HEK293 (cell line): ENCODE data around the gene SPTLC2.

ENCODE experiments used
- CTCF ChIA-PET: fragments of 350-600 bp; formaldehyde crosslinking; extraction: SDS; loops from one replicate; lab custom pipeline; 2021; ENCODE audit warnings: antibody characterized with exemption; lab: Yijun Ruan, JAX
- POLR2A ChIA-PET: fragments of 300-600 bp; formaldehyde crosslinking; extraction: SDS; loops from one replicate; lab custom pipeline; 2020; ENCODE audit warnings: antibody characterized with exemption, inconsistent platforms; lab: Yijun Ruan, JAX
- H3K27ac ChIP-seq: fragments of 200-500 bp; sonication (Bioruptor generic); 2 replicates; pipeline ENCODE4 v1.5.1; 2014; ENCODE audit warnings: low read depth, low read length, control low read depth, inconsistent platforms; ENCODE audit errors: extremely low read depth
- H3K36me3 ChIP-seq, 2 experiments: fragments of 200-500 bp in 1 of 2; sonication (Bioruptor generic) in 1 of 2; 1 replicate in 1 of 2; 2 replicates in 1 of 2; pipeline ENCODE4 v1.5.1; 2014 to 2017; ENCODE audit warnings: inconsistent platforms in 2 of 2, low read length in 2 of 2; ENCODE audit not compliant: control insufficient read depth in 2 of 2, insufficient read depth in 1 of 2
- H3K4me1 ChIP-seq: fragments of 200-500 bp; sonication (Bioruptor generic); 2 replicates; pipeline ENCODE4 v1.5.1; 2014; ENCODE audit warnings: mild to moderate bottlenecking, low read length, inconsistent platforms; ENCODE audit not compliant: control insufficient read depth, insufficient read depth
- H3K4me3 ChIP-seq: 2 replicates; pipeline ENCODE4 v1.5.1; 2011; ENCODE audit warnings: low read depth, mild to moderate bottlenecking, control low read depth, low read length, moderate library complexity
- H3K9me3 ChIP-seq: fragments of 200-500 bp; sonication (Bioruptor generic); 2 replicates; pipeline ENCODE4 v1.5.1; 2014; ENCODE audit warnings: low read depth, low read length, inconsistent platforms; ENCODE audit not compliant: control insufficient read depth, insufficient read depth
- KLF16 ChIP-seq: fragments of 450-650 bp; formaldehyde crosslinking; IDR thresholded peaks from 2 replicates; pipeline ENCODE4 v1.5.1; 2017; ENCODE audit warnings: missing biosample characterization, missing genetic modification characterization
- KLF8 ChIP-seq: fragments of 450-650 bp; formaldehyde crosslinking; IDR thresholded peaks from 2 replicates; pipeline ENCODE4 v1.5.1; 2016; ENCODE audit warnings: missing biosample characterization, missing genetic modification characterization
- OVOL3 ChIP-seq: fragments of 450-650 bp; formaldehyde crosslinking; IDR thresholded peaks from 2 replicates; pipeline ENCODE4 v1.5.1; 2016; ENCODE audit warnings: missing biosample characterization, missing genetic modification characterization
- PRDM1 ChIP-seq: fragments of 450-650 bp; formaldehyde crosslinking; IDR thresholded peaks from 2 replicates; pipeline ENCODE4; 2016; ENCODE audit warnings: missing biosample characterization, missing genetic modification characterization
- TCF7L2 ChIP-seq: IDR thresholded peaks from 2 replicates; pipeline ENCODE4 v1.6.1; 2011; ENCODE audit warnings: low read depth, mild to moderate bottlenecking, inconsistent platforms, low read length, moderate library complexity, borderline replicate concordance
- ZBTB1 ChIP-seq: fragments of 450-650 bp; formaldehyde crosslinking; IDR thresholded peaks from 2 replicates; pipeline ENCODE4 v1.5.1; 2016; ENCODE audit warnings: missing biosample characterization, missing genetic modification characterization
- ZBTB7A ChIP-seq: fragments of 450-650 bp; formaldehyde crosslinking; IDR thresholded peaks from 2 replicates; pipeline ENCODE4 v1.5.1; 2016; ENCODE audit warnings: low read depth, missing biosample characterization, missing genetic modification characterization
- ZEB2 ChIP-seq: fragments of 450-650 bp; formaldehyde crosslinking; IDR thresholded peaks from 2 replicates; pipeline ENCODE4 v1.5.1; 2016; ENCODE audit warnings: missing biosample characterization, missing genetic modification characterization
- ZFP41 ChIP-seq: fragments of 450-650 bp; formaldehyde crosslinking; IDR thresholded peaks from 2 replicates; pipeline ENCODE4 v1.5.1; 2016; ENCODE audit warnings: missing biosample characterization, missing genetic modification characterization, borderline replicate concordance
- ZNF114 ChIP-seq: fragments of 450-650 bp; formaldehyde crosslinking; IDR thresholded peaks from 2 replicates; pipeline ENCODE4 v1.5.0; 2017; ENCODE audit warnings: missing biosample characterization, missing genetic modification characterization
- ZNF140 ChIP-seq: fragments of 450-650 bp; formaldehyde crosslinking; IDR thresholded peaks from 2 replicates; pipeline ENCODE4 v1.5.1; 2016; ENCODE audit warnings: missing biosample characterization, missing genetic modification characterization
- ZNF202 ChIP-seq: fragments of 450-650 bp; formaldehyde crosslinking; IDR thresholded peaks from 2 replicates; pipeline ENCODE4 v1.5.1; 2016; ENCODE audit warnings: missing biosample characterization, missing genetic modification characterization, borderline replicate concordance
- ZNF324 ChIP-seq: fragments of 450-650 bp; formaldehyde crosslinking; IDR thresholded peaks from 2 replicates; pipeline ENCODE4 v1.5.1; 2016; ENCODE audit warnings: missing biosample characterization, missing genetic modification characterization
- ZNF37A ChIP-seq: fragments of 450-650 bp; IDR thresholded peaks from 2 replicates; pipeline ENCODE4 v1.5.1; 2018; ENCODE audit warnings: missing biosample characterization, missing genetic modification characterization
- ZNF501 ChIP-seq: fragments of 450-650 bp; formaldehyde crosslinking; IDR thresholded peaks from 2 replicates; pipeline ENCODE4 v1.5.1; 2016; ENCODE audit warnings: missing biosample characterization, missing genetic modification characterization
- TF ChIP-seq, protein P1 (sequence below): fragments of 450-650 bp; formaldehyde crosslinking; IDR thresholded peaks from 2 replicates; pipeline ENCODE4 v1.5.1; 2017; ENCODE audit warnings: missing biosample characterization, mild to moderate bottlenecking, missing genetic modification characterization, moderate library complexity
- TF ChIP-seq, protein P2 (sequence below): fragments of 450-650 bp; formaldehyde crosslinking; IDR thresholded peaks from 2 replicates; pipeline ENCODE4 v1.5.1; 2016; ENCODE audit warnings: missing biosample characterization, missing genetic modification characterization
- TF ChIP-seq, protein P3 (sequence below): fragments of 450-650 bp; formaldehyde crosslinking; IDR thresholded peaks from 2 replicates; pipeline ENCODE4 v1.5.1; 2016; ENCODE audit warnings: missing biosample characterization, missing genetic modification characterization
- TF ChIP-seq, protein P4 (sequence below): fragments of 450-650 bp; formaldehyde crosslinking; IDR thresholded peaks from 2 replicates; pipeline ENCODE4 v1.5.1; 2016; ENCODE audit warnings: missing biosample characterization, missing genetic modification characterization
- TF ChIP-seq, protein P5 (sequence below): fragments of 450-650 bp; formaldehyde crosslinking; IDR thresholded peaks from 2 replicates; pipeline ENCODE4 v1.5.1; 2016; ENCODE audit warnings: missing biosample characterization, missing genetic modification characterization
- TF ChIP-seq, protein P6 (sequence below): fragments of 450-650 bp; formaldehyde crosslinking; conservative IDR thresholded peaks from 2 replicates; pipeline ENCODE4 v1.5.1; 2016; ENCODE audit warnings: low read depth, missing biosample characterization, missing genetic modification characterization

SPTLC2 gene

DNA sequence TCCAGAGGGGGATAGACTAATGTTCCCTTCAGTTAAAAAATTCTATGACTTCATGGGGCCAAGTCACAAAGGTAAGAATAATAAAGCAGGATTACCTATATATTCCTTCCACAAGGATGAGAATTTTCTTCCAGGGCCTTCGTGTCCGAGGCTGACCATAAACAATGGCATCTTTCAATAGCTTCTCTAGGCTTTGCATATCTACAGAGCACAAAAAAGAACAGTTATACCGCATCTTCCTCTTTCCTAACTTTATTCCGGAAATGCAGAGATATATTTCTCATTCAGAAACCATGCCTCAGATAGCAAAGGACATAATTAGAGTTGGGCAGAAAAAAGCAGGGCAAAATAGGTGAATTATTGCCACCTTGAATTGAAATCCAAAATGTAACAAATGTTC is 59.5 kb downstream of the SPTLC2 start:
- Histone ChIP-seq H3K36me3 (peaks cover 36 to 39% of the 10 kb centered on the region in 2 experiments), H3K4me3 (no peak overlapping the region), H3K27ac (no peak overlapping the region), H3K9me3 (no peaks in the 10 kb centered on the region), H3K4me1 (no peaks in the 10 kb centered on the region)
- TF ChIP-seq ZNF202 (tag by site-specific recombination) (no peak), ZBTB7A (tag by site-specific recombination) (no peak), ZBTB1 (tag by site-specific recombination) (no peak), PRDM1 (no peak), ZNF37A (tag by site-specific recombination) (no peak), ZFP41 (tag by site-specific recombination) (no peak), ZEB2 (tag by site-specific recombination) (no peak)
- TF ChIP-seq, protein P1, sequence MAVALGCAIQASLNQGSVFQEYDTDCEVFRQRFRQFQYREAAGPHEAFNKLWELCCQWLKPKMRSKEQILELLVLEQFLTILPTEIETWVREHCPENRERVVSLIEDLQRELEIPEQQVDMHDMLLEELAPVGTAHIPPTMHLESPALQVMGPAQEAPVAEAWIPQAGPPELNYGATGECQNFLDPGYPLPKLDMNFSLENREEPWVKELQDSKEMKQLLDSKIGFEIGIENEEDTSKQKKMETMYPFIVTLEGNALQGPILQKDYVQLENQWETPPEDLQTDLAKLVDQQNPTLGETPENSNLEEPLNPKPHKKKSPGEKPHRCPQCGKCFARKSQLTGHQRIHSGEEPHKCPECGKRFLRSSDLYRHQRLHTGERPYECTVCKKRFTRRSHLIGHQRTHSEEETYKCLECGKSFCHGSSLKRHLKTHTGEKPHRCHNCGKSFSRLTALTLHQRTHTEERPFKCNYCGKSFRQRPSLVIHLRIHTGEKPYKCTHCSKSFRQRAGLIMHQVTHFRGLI (tag by site-specific recombination), result no peak
- TF ChIP-seq, protein P2, sequence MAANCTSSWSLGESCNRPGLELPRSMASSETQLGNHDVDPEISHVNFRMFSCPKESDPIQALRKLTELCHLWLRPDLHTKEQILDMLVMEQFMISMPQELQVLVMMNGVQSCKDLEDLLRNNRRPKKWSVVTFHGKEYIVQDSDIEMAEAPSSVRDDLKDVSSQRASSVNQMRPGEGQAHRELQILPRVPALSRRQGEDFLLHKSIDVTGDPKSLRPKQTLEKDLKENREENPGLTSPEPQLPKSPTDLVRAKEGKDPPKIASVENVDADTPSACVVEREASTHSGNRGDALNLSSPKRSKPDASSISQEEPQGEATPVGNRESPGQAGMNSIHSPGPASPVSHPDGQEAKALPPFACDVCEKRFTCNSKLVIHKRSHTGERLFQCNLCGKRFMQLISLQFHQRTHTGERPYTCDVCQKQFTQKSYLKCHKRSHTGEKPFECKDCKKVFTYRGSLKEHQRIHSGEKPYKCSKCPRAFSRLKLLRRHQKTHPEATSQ (tag by site-specific recombination), result no peak
- TF ChIP-seq, protein P3, sequence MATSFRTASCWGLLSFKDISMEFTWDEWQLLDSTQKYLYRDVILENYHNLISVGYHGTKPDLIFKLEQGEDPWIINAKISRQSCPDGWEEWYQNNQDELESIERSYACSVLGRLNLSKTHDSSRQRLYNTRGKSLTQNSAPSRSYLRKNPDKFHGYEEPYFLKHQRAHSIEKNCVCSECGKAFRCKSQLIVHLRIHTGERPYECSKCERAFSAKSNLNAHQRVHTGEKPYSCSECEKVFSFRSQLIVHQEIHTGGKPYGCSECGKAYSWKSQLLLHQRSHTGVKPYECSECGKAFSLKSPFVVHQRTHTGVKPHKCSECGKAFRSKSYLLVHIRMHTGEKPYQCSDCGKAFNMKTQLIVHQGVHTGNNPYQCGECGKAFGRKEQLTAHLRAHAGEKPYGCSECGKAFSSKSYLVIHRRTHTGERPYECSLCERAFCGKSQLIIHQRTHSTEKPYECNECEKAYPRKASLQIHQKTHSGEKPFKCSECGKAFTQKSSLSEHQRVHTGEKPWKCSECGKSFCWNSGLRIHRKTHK (tag by site-specific recombination), result no peak
- ChIA-PET CTCF (no interaction called here), POLR2A (no interaction called here)

DNA sequence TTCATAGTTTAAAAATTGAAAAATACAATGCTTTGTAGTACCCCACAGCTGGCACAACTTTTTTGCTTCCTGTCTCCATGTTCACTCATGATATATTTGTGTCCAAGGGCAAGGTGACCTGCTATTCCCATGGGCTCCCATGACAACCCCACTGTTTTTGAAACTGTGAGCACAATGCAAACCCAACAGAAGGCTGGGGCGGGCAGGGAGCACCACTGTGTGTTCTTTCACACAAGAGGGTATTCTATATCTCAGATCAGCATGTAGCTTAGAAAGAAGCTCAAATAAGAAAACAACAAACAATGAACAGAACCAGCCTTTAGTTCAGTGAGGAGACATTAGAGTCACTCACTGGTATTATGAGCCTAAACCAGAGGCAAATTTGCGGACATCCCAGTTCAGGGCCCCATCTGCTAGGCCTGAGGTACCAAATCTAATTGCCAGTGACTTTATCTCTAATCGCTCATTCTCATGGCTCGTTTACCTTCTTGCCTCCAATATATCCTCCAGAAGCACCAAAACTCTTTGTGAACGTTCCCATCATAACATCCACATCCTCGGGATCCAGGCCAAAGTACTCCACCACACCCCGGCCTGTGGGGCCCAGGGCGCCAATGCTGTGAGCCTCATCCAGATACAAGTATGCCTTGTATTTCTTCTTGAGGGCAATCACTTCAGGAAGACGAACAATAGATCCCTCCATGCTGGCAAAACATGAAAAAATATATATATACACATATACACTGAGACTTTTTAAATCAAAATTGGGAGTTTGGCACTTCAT is 61.4 kb downstream of the SPTLC2 start:
- ChIA-PET POLR2A (no interaction called here), CTCF (no interaction called here)
- Histone ChIP-seq H3K9me3 (no peaks in the 10 kb centered on the region), H3K27ac (no peak overlapping the region), H3K36me3 (peaks cover 34 to 40% of the 10 kb centered on the region in 2 experiments), H3K4me3 (no peak overlapping the region), H3K4me1 (no peaks in the 10 kb centered on the region)
- TF ChIP-seq KLF16 (tag by site-specific recombination), result no peak
- TF ChIP-seq OVOL3 (tag by site-specific recombination), result no peak
- TF ChIP-seq ZNF501, result no peak
- TF ChIP-seq ZNF324 (tag by site-specific recombination), result no peak
- TF ChIP-seq ZNF140 (tag by site-specific recombination), result no peak
- TF ChIP-seq TCF7L2, result no peak
- TF ChIP-seq ZNF114 (tag by site-specific recombination), result no peak
- TF ChIP-seq KLF8 (tag by site-specific recombination), result no peak
- TF ChIP-seq, protein P4, sequence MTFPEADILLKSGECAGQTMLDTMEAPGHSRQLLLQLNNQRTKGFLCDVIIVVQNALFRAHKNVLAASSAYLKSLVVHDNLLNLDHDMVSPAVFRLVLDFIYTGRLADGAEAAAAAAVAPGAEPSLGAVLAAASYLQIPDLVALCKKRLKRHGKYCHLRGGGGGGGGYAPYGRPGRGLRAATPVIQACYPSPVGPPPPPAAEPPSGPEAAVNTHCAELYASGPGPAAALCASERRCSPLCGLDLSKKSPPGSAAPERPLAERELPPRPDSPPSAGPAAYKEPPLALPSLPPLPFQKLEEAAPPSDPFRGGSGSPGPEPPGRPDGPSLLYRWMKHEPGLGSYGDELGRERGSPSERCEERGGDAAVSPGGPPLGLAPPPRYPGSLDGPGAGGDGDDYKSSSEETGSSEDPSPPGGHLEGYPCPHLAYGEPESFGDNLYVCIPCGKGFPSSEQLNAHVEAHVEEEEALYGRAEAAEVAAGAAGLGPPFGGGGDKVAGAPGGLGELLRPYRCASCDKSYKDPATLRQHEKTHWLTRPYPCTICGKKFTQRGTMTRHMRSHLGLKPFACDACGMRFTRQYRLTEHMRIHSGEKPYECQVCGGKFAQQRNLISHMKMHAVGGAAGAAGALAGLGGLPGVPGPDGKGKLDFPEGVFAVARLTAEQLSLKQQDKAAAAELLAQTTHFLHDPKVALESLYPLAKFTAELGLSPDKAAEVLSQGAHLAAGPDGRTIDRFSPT (tag by site-specific recombination), result no peak
- TF ChIP-seq, protein P5, sequence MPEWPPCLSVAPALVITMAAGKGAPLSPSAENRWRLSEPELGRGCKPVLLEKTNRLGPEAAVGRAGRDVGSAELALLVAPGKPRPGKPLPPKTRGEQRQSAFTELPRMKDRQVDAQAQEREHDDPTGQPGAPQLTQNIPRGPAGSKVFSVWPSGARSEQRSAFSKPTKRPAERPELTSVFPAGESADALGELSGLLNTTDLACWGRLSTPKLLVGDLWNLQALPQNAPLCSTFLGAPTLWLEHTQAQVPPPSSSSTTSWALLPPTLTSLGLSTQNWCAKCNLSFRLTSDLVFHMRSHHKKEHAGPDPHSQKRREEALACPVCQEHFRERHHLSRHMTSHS (tag by site-specific recombination), result no peak
- TF ChIP-seq, protein P3 (tag by site-specific recombination), result no peak
- TF ChIP-seq, protein P6, sequence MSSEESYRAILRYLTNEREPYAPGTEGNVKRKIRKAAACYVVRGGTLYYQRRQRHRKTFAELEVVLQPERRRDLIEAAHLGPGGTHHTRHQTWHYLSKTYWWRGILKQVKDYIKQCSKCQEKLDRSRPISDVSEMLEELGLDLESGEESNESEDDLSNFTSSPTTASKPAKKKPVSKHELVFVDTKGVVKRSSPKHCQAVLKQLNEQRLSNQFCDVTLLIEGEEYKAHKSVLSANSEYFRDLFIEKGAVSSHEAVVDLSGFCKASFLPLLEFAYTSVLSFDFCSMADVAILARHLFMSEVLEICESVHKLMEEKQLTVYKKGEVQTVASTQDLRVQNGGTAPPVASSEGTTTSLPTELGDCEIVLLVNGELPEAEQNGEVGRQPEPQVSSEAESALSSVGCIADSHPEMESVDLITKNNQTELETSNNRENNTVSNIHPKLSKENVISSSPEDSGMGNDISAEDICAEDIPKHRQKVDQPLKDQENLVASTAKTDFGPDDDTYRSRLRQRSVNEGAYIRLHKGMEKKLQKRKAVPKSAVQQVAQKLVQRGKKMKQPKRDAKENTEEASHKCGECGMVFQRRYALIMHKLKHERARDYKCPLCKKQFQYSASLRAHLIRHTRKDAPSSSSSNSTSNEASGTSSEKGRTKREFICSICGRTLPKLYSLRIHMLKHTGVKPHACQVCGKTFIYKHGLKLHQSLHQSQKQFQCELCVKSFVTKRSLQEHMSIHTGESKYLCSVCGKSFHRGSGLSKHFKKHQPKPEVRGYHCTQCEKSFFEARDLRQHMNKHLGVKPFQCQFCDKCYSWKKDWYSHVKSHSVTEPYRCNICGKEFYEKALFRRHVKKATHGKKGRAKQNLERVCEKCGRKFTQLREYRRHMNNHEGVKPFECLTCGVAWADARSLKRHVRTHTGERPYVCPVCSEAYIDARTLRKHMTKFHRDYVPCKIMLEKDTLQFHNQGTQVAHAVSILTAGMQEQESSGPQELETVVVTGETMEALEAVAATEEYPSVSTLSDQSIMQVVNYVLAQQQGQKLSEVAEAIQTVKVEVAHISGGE (tag by site-specific recombination), result no peak
- no peak for TF ChIP-seq ZFP41 (tag by site-specific recombination)
- TF ChIP-seq ZNF37A (tag by site-specific recombination), result no peak
